IPS-15b (cell line): ENCODE data around the gene KCTD1.

Source experiments
- H3K27me3 ChIP-seq: one replicate; pipeline ENCODE4 v1.6.1; 2013; ENCODE audit warnings: low read length; ENCODE audit not compliant: control insufficient read depth, insufficient read depth
- H3K36me3 ChIP-seq: one replicate; pipeline ENCODE4 v1.6.1; 2013; ENCODE audit warnings: low read length; ENCODE audit not compliant: control insufficient read depth, insufficient read depth
- H3K4me1 ChIP-seq: one replicate; pipeline ENCODE4 v1.6.1; 2013; ENCODE audit warnings: mild to moderate bottlenecking, low read length; ENCODE audit not compliant: control insufficient read depth, insufficient read depth
- H3K4me3 ChIP-seq: one replicate; pipeline ENCODE4 v1.5.1; 2013; ENCODE audit warnings: low read depth, low read length
- H3K9ac ChIP-seq: one replicate; pipeline ENCODE4 v1.6.1; 2013; ENCODE audit warnings: low read depth, mild to moderate bottlenecking, low read length
- H3K9me3 ChIP-seq: one replicate; pipeline ENCODE4 v1.6.1; 2013; ENCODE audit warnings: mild to moderate bottlenecking, low read length; ENCODE audit not compliant: control insufficient read depth, insufficient read depth

KCTD1 gene

GRCh38 chr18:26548415-26549262 lies at the start of gene KCTD1:
Gene KCTD1 (minus strand): TSS chr18:26548553. CDS start chr18:26548536, 17 bp downstream.
- Histone ChIP-seq H3K9me3 (no peaks in the 10 kb centered on the region), H3K36me3 (no peaks in the 10 kb centered on the region), H3K4me3 (peak within 1 kb of the TSS; percentile 61), H3K4me1 (peaks cover 11% of the 10 kb centered on the region), H3K9ac (no peak within 1 kb of the TSS), H3K27me3 (peaks cover 75% of the 10 kb centered on the region)

DNA sequence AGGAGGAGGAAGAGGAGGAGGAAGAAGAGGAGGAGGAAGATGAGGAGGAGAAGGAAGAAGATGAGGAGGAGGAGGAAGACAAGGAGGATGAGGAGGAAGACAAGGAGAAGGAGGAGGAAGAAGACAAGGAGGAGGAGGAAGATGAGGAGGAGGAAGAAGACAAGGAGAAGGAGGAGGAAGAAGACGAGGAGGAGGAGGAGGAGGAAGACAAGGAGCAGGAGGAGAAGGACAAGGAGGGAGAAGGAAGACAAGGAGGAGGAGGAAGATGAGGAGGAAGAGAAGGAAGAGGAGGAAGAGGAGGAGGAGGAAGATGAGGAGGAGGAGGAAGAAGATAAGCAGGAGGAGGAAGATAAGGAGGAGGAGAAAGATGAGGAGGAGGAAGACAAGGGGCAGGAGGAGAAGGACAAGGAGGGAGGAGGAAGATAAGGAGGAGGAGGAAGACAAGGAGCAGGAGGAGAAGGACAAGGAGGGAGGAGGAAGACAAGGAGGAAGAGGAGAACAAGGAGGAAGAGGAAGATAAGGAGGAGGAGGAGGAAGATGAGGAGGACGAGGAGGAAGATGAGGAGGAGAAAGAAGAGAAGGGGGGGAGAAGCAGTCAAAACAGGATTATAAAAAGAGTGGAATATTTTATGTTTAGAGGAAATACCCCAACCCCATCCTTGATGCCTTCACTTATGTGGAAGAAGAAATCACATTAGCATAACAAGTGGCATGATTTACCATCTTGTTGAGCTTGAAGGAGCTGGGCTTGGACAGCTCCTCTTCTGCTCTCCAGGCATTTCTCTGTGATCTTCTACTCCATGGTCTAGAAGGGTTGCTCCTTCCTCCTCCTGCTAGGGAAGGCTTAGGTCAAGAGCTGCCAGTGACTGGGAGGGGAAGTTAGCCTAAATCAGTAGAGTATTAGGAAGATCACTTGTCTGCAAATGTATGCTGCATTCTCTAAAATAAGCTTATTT lies 45.3 kb upstream of the KCTD1 start:
- H3K4me3 ChIP-seq = no peak overlapping the region
- no peaks in the 10 kb centered on the region for H3K4me1 ChIP-seq
- H3K9ac ChIP-seq = no peak overlapping the region
- peaks cover 10% of the 10 kb centered on the region for H3K27me3 ChIP-seq
- H3K9me3 ChIP-seq = no peaks in the 10 kb centered on the region
- H3K36me3 ChIP-seq = no peaks in the 10 kb centered on the region

DNA sequence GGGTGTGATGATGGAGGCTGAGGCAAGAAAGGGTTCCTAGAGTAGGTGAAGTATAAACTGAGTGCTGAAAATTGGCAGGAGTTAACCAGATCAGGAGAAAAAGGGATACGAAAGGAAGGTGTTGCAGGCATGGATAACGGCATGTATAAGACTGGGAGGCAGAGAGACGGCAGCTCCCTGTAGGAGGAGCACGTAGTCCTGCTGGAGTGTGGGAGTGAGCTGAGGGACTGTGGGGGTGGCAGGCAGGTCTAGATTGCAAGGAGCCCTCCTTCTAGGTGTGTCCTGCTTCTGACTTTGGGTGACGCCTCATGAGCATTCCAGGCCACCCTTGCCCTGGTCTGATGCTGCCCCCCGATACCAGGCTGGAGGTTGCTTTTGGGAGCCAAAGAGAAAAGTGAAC lies 36.4 kb upstream of the KCTD1 start:
- Histone ChIP-seq H3K9ac (no peak overlapping the region), H3K4me1 (no peaks in the 10 kb centered on the region), H3K4me3 (no peak overlapping the region), H3K36me3 (no peaks in the 10 kb centered on the region), H3K9me3 (no peaks in the 10 kb centered on the region), H3K27me3 (peaks cover 5% of the 10 kb centered on the region)

- Histone ChIP-seq H3K9me3 (no peaks in the 10 kb centered on the region), H3K4me1 (peaks cover 6% of the 10 kb centered on the region), H3K4me3 (no peak overlapping the region), H3K9ac (no peak overlapping the region), H3K27me3 (peaks cover 42% of the 10 kb centered on the region), H3K36me3 (no peaks in the 10 kb centered on the region)
Observed at GRCh38 chr18:26579941-26580618, 31.7 kb upstream of the KCTD1 start.

GRCh38 chr18:26575865-26576217 lies 27.5 kb upstream of the KCTD1 start:
- no peak overlapping the region for H3K9ac ChIP-seq
- H3K27me3 ChIP-seq = peaks cover 66% of the 10 kb centered on the region
- H3K36me3 ChIP-seq = no peaks in the 10 kb centered on the region
- peak overlapping the region; percentile 33 for H3K4me3 ChIP-seq
- peaks cover 6% of the 10 kb centered on the region for H3K4me1 ChIP-seq
- H3K9me3 ChIP-seq = no peaks in the 10 kb centered on the region

GRCh38 chr18:26574958-26575864 lies 26.9 kb upstream of the KCTD1 start:
- H3K9me3 ChIP-seq = no peaks in the 10 kb centered on the region
- H3K4me1 ChIP-seq = peaks cover 6% of the 10 kb centered on the region
- H3K4me3 ChIP-seq = peak overlapping the region; percentile 33
- H3K9ac ChIP-seq = no peak overlapping the region
- H3K27me3 ChIP-seq = peaks cover 66% of the 10 kb centered on the region
- H3K36me3 ChIP-seq = no peaks in the 10 kb centered on the region

GRCh38 chr18:26568926-26569665 lies 20.7 kb upstream of the KCTD1 start:
- Histone ChIP-seq H3K4me1 (peaks cover 2% of the 10 kb centered on the region), H3K9me3 (no peaks in the 10 kb centered on the region), H3K36me3 (no peaks in the 10 kb centered on the region), H3K4me3 (no peak overlapping the region), H3K9ac (no peak overlapping the region), H3K27me3 (peaks cover 36% of the 10 kb centered on the region)

GRCh38 chr18:26568513-26568912 lies 20.2 kb upstream of the KCTD1 start:
- H3K27me3 ChIP-seq = peaks cover 36% of the 10 kb centered on the region

GRCh38 chr18:26566874-26567555 lies 18.7 kb upstream of the KCTD1 start:
- Histone ChIP-seq H3K9me3 (no peaks in the 10 kb centered on the region), H3K4me3 (no peak overlapping the region), H3K27me3 (peaks cover 38% of the 10 kb centered on the region), H3K4me1 (peaks cover 2% of the 10 kb centered on the region), H3K9ac (no peak overlapping the region), H3K36me3 (no peaks in the 10 kb centered on the region)

More at GRCh38 chr18:26568513-26568912, 20.2 kb upstream of the KCTD1 start:
- no peaks in the 10 kb centered on the region for H3K9me3 ChIP-seq
- H3K4me3 ChIP-seq = no peak overlapping the region
- H3K4me1 ChIP-seq = peaks cover 2% of the 10 kb centered on the region
- no peak overlapping the region for H3K9ac ChIP-seq
- H3K36me3 ChIP-seq = no peaks in the 10 kb centered on the region

DNA sequence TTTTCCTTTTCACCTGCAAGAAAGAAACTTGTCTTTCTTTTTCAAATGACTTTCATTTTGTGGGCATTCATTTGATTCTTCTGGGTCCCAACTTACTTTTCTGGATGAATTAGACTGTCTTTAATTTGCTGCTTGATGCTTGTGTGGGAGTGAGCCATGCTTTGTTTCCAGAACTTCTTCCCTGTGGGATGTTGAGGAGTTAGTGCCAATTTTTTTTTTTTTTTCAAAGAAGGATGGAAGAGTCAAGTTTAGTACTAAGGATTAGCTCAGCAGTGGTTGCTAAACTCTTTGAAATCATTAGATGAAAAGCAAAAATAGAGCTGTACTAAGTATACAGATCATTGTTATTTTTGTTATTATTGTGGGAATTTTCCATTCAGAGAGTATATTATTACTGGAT lies 17.2 kb upstream of the KCTD1 start:
- Histone ChIP-seq H3K36me3 (no peaks in the 10 kb centered on the region), H3K4me3 (no peak overlapping the region), H3K4me1 (peaks cover 2% of the 10 kb centered on the region), H3K9ac (no peak overlapping the region), H3K27me3 (peaks cover 39% of the 10 kb centered on the region), H3K9me3 (no peaks in the 10 kb centered on the region)
